SK-N-MC (cell line): ENCODE results near the gene CAMK1D.

Experiments used
- EZH2 ChIP-seq: fragments of 200-600 bp; sonication (generic); IDR thresholded peaks from one replicate; pipeline ENCODE4 v1.6.1; 2017; ENCODE audit warnings: antibody characterized with exemption
- FOXP2 ChIP-seq: optimal IDR thresholded peaks from 2 replicates; pipeline ENCODE3; 2011; ENCODE audit warnings: mild to moderate bottlenecking, moderate library complexity; ENCODE audit not compliant: insufficient read depth; ENCODE audit errors: extremely low read length, control extremely low read depth
- POLR2AphosphoS5 ChIP-seq: IDR thresholded peaks from 2 replicates; pipeline ENCODE4 v1.6.1; 2012; ENCODE audit warnings: mild to moderate bottlenecking, low read depth, low read length, borderline replicate concordance

GRCh38 chr10:12644380-12645144, 295.2 kb downstream of the CAMK1D start:
- TF ChIP-seq FOXP2 (no peak), POLR2AphosphoS5 (no peak), EZH2 (no peak)
